Fibroblast of skin of right biceps (primary cell): Measurements from ENCODE around the gene ABCB4.
A peak's percentile ranks its signal among the peaks of the same experiment; 100 is the strongest.

Experiments used
- DNase-seq: peaks from one replicate; pipeline ENCODE4 v3.0.0-alpha.2; 2013

ABCB4 gene

DNA sequence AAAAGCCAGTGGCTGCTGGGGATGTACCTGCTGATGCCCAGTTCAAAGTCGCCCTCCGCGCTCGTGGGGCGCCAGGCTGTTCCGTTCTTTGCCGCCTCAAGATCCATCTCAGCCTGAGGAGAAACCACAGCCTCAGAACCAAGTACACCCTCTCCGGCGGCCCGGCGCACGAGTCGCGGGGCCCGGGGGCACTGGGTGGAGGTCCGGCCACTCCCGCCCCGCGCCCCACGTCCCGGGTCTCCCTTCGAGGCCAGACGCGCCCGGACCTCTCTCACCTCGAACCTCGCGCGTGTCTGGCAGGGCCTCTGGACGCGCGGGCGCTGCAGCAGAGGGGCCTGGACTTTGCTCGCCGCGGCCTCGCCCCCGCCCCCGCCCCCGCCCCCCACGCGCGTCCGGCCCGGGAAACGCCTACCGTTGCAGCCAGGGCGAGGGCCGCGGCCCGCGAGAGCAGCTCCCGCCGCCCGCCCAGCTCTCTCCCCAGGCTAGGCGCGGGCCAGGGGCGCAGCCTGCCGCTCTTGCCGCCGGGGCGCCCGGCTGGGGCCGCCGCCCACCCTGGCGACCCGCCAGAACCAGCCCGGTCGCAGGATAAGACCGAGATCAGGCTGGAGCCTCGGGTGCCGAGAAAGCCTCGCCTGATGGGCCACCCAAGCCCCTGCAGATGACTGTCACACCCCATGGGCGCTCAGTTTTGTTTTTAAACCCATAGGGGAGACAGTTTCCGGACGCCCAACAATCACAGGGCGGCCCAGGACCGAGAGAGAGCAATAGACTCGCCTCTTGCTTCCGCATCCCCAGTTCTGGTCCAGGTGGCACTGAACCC lies at the start of gene ABCB4:
Gene ABCB4 (minus strand): TSS at position 322 of the 820 bp plus-strand sequence. CDS start 215 bp downstream, at position 107.
- peak; percentile 24 for DNase-seq

DNA sequence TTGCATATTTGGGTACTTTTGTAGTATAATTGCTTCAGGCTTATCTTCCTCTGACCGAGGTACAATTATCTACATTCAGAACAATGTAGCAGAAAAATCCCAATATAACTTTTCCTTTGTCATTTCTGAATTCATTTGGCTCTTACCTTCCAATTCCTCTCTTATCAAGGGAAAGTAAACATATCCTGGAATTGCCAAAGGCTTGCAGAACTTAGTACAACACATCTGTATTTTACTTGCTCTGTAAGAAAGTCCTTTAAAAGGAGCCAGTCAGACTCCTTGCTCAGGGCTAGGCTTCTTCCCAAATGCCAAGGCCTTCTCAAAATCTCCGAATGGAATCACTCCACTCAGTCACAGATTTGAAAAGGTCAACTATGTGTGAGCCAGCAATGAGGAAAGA lies 43.3 kb upstream of the ABCB4 start:
- DNase-seq, result no peak

DNA sequence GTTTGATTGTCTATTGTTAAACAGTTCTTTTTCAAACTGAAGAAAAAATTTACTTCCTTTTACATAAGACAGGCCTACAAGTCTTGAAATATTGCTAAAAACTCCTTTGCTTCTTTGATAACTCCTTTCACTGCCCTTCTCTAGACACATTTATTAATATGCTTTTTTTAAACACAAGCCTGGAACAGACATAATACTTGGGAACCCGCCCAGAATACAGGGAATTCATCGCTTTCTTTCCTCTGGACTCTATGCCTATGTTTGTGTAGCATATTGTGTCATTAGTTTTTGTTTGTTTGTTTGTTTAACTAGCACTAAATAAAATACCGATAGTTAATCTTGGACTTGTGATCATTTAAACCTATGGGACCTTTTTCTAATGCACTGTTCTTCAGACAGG lies 42.4 kb upstream of the ABCB4 start:
- DNase-seq, result no peak

DNA sequence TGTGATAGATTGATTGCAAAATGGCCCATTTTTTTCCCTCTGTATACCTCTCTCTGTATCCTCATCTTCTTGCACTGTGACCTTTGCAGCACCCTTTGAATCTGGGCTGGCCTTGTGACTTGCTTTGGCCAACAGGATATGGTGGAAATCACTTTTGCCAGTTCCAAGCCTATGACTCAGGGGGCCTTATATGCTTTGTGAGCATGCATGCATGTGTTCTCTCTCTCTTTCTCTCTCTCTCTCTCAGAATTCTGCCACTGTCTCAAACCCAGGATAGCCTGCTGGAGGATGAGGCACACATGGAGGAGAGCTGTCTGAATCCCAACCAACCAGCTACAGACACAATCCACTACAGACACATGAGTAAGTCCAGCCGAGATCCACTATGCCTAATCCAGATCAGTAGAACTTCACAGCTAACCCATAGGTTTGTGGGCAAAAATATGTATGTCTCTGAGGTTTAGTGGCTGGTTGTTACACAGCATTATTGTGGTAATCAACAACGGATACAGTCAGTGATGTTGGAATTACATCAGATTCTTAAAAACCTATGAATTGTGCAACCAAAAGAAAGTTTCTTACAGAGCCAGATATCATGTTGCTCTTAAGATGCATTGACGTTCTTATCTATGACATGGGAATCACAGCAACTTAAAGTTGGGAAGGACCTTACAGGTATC lies 41.8 kb upstream of the ABCB4 start:
- peak; percentile 22 for DNase-seq

GRCh38 chr7:87513735-87514335 lies 38.4 kb upstream of the ABCB4 start:
- no peak for DNase-seq

DNA sequence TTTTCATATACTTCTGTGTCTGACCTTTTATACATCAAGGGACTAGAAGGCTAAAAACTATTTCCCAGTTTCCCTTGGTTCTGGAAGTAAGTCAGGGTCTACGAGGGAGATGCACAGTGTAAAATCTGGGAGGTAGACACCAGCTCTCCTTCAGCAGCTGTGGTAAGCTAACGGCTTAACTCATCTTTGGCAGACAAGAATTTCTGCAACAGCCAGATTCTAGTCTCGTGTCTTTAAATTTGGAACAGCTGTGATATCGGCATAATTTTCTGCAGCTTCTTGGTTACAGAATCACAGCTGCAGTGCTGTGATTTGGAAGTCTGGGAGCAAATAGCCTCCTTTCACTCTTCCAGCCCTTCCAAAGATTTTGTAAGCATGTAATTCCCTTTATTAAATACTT lies 37.4 kb upstream of the ABCB4 start:
- no peak for DNase-seq

GRCh38 chr7:87511510-87511909 lies 36.0 kb upstream of the ABCB4 start:
- no peak for DNase-seq

- DNase-seq, result no peak
These were observed 35.0 kb upstream of the ABCB4 start for GRCh38 chr7:87510411-87510875.

DNA sequence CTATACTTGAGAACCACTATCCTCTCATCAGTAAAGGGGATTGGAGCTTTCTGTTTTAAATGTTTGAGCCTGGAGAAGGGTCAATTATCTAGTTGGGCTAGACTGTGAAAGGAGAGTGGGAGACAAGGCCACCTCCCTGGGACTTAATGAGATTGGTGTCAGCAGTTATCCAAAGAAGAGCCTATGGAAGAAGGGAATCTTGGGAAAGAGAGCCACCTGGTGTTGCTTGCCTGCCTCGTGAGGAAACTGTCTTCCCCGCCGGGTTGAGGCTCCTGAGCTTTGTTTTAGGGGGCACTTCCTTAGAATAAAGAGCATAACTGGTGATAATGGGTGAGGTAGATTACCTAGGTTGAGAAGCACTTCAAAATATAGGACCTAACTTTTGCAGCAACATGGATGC lies 32.0 kb upstream of the ABCB4 start:
- DNase-seq, result no peak

GRCh38 chr7:87506246-87507180 lies 31.0 kb upstream of the ABCB4 start:
- DNase-seq, result peak; percentile 22

DNA sequence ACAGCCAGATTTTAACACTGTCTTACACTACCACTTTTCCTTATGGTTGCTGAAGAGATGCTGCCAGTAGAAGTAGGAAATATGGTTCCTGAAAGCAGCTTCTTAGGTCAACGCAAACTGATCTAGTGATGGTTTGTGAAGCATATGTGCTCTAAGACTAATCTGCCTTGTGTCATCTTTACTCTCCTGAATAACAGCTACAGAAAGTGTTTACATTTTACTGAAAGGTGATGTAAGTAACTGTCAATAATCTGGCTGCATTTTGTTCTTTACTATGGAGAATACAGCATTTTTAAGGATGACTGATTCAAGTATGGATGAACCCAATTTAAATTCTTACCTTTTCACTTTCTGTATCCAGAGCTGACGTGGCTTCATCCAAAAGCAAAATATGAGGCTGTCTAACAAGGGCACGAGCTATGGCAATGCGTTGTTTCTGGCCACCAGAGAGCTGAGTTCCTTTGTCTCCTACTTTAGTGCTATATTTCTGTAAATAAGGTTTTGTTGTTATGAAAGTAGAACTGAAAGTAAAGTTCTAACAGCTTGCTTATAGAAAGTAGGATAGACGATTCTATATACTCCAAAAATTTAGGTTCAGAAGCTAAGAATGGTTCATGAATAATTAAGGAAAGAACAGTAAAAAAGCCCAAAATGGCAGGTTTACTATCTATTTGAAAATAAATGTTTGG lies 30.2 kb upstream of the ABCB4 start:
- DNase-seq, result no peak

- no peak for DNase-seq
These were observed 29.6 kb upstream of the ABCB4 start for GRCh38 chr7:87505122-87505521.

DNA sequence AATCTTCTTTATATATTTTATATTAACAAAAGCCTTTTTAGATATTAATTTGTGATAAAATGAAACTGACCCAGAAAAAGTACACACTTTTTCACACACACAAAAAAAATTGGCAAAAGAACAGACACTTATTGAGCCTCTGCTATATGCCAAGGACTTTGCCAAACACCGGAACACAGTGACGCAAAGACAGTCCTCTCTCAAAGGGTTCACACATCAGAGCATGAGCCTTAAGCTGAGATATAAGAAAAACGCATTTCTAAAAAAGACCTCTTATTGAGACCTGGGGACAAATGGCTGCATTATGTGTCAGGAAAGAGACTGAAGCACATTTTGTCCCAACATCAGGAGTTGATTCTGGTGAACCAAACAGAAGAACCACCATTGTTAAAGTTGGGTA lies 24.0 kb upstream of the ABCB4 start:
- DNase-seq, result no peak

DNA sequence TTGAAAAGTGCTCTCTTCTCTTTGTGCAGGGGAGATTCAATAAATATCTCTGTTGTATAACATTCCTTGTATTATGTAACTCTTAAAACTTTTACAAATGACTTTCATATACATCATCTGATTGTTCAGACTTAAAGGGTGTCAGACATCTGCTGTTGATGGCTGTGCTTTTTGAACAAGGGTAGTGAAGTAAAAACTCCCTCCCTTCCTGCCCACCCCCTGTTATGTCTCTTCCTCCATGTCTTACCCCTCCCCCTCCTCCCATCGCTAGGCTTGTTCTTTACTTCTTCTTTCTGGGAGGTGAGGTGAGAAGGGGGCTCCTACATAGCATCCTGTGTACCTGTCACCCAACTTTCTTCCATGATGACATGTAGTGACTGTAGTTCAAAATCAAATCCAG lies 23.4 kb upstream of the ABCB4 start:
- DNase-seq, result no peak

DNA sequence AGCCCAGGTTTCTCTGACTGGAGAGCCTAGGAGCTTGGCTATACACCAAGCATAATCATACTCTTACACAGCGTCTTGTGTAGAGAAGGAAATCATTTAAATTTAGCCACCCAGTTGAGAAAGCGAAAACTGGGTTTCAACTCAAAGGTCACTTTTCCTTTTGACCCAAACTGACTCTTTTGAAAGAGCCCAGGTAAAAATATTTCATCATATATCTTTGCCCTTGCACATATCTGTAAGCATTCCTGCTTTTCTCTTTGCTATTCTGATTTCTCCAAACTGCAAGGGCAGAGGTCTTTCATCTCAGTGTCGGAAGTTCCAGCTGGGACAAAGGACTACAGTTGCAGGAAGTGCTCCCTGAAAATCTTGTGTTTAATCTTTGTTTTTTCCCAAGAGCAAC lies 22.0 kb upstream of the ABCB4 start:
- no peak for DNase-seq

- DNase-seq, result no peak
These were observed 19.9 kb upstream of the ABCB4 start for GRCh38 chr7:87495366-87495765.

DNA sequence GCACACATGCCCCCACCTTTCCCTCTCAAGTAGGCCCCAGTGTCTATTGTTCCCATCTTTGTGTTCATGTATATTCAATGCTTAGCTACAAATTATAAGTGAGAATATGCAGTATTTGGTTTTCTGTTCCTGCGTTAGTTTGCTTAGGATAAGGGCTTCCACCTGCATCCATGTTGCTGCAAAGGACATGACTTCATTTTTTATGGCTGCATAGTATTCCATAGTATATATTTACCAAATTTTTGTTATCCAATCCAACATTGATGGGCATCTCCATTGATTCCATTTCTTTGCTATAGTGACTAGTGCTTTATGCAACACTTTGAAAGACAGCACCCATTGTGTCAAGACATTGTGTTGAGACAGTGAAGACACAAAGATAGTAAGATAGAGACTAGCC lies 19.0 kb upstream of the ABCB4 start:
- no peak for DNase-seq

DNA sequence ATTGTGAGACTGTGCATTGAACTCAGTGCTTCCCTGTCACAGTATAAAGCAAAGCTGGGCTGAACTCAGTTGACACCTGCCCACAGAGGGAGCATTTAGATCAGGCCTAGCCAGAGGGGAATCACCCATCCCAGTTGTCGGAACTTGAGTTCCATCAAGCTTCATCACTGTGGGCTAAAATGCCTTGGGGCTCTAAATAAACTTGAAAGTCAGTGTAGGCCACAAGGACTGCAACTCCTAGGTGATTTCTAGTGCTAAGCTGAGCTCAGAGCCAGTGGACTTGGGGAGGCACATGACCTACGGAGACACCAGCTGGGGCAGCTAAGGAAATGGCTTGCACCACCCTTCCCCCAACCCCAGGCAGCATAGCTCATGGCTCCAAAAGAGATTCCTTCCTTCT lies 7.7 kb upstream of the ABCB4 start:
- DNase-seq, result no peak

- DNase-seq, result no peak
These were observed 6.6 kb upstream of the ABCB4 start for GRCh38 chr7:87482115-87482514.

DNA sequence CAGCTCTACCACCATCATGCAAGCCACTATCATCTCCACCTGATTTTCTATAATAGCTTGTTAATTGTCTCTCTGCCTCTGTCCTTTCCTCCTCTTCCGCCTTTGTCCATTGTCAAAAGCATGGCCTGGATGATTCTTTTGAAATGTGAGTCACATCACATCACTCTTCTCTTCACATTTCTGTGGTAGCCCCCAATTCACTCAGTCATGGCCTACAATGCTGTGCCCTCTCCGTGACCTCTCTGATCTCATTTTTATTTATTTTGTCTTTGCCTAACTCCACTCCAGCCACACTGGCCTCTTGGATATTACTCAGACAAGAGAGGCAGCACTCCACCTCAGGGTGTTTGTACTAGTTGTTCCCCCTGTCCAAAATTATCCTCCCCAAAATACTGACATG lies 4.9 kb upstream of the ABCB4 start:
- DNase-seq, result peak; percentile 70

DNA sequence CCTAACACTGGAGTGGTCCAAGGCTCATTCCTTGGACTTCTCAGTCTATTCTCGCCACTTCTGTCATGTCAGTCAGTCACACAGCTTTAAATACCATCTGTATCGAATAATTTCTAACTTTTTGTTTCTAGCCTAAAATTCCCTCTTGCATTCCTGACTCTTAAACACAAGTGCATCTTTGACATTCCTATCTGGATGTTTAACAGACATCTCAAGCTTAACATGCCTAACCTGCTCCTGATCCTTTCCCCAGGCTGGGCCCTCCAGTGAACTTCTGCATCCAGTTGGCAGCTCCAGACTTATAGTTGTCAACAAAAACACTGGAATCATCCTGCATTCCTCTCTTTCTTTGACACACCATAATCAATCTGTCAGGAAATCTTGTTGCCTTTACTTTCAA lies 4.5 kb upstream of the ABCB4 start:
- DNase-seq, result peak; percentile 31

DNA sequence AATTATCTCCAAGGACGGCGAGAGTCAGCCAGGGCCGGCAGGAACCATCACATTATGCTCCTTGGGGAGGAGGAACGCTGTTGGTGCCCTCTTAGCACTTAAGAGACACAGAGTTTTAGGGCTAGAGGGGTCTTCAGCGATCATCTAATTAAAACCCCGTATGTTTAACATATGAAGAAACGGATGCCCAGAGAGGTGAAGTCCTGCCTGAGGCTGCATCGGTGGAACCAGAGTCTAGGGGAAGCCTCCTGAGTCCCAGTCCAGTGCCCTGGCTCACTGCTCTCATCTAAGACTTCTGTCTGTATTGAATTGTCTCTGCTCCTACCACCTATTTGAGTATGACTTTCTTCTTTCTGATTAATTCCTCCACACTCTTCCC lies 688 bp upstream of the ABCB4 start:
- DNase-seq, result no peak
